Memory B cell (primary cell): ENCODE measurements around the gene CYB561.

Source experiments
- ATAC-seq: fragments of 150-1000 bp; cut with Tn5 transposase; 2 replicates; pipeline ENCODE4 v1.10.0; 2021; ENCODE audit warnings: low read depth, mild to moderate bottlenecking, moderate library complexity
- DNase-seq, 2 donors: peaks; one replicate each; pipeline ENCODE4 v3.0.0; 2022; ENCODE audit warnings: low spot score in 2 of 2
- H3K27ac Mint-ChIP-seq: one replicate; pipeline ENCODE4 v1.8.0; 2022; ENCODE audit warnings: mild to moderate bottlenecking, moderate library complexity, mixed read lengths
- H3K27me3 Mint-ChIP-seq: one replicate; pipeline ENCODE4 v1.8.0; 2022; ENCODE audit warnings: mixed read lengths
- H3K36me3 Mint-ChIP-seq: one replicate; pipeline ENCODE4 v1.8.0; 2022; ENCODE audit warnings: mild to moderate bottlenecking, mixed read lengths
- H3K4me1 Mint-ChIP-seq: one replicate; pipeline ENCODE4 v1.8.0; 2022; ENCODE audit warnings: mixed read lengths
- H3K4me3 Mint-ChIP-seq: one replicate; pipeline ENCODE4 v1.8.0; 2022; ENCODE audit warnings: mild to moderate bottlenecking, moderate library complexity, mixed read lengths
- H3K9me3 Mint-ChIP-seq: one replicate; pipeline ENCODE4 v1.8.0; 2022; ENCODE audit warnings: mixed read lengths

Gene CYB561

GRCh38 chr17:63439687-63440086 is 6.4 kb downstream of the CYB561 start:
- H3K27me3 Mint-ChIP-seq: no peaks in the 10 kb centered on the region
- DNase-seq: no peak
- ATAC-seq: no peak
- H3K4me1 Mint-ChIP-seq: peaks cover 10% of the 10 kb centered on the region
- no peaks in the 10 kb centered on the region for H3K9me3 Mint-ChIP-seq
- no peaks in the 10 kb centered on the region for H3K36me3 Mint-ChIP-seq
- H3K27ac Mint-ChIP-seq: peak overlapping the region; percentile 73
- H3K4me3 Mint-ChIP-seq: peak overlapping the region; percentile 33

DNA sequence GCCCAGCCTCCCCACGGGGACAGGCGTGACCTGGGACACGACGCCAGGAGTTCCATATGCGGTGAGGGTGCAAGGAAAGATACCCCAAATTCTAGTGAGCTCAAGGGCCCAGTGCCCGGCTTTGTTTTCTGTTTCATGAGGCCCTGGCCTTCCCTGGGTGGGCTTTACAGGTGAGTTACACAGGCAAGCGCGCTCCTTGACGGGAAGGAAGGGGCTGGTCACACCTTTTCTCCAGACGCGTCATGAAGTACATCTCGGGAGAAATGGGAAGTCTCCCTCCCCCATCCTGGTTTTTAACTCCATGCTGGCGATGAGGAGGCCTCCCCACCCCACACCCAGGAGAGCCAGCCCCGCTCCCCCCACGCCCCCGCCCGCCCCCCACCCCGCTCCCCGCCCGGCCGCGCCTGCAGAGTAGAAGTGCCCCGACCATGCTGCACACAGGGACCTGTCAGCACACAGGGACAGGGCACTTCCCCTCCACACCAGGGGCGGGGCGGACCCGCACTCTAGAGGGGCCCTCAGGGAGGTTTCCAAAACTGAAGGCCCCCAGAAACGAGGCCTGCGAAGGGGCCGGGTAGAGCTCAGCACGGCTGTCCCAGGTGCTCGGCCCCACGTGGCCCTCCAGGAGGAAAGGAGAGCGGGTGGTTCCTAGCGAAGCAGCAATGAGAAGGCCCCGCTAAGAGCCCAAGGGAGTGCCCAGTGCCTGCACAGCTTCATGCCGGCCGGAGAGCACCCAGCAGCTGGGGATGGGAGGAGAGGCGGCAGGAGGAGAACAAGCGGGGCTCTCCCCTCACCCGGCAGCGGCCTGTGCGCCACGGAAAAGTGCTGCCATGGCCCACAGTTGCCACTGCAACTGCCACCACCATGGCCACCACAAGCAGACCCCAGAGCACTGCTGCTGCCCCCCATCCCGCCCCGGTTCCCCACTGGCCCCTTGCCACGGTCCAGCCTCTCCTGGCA is 7.7 kb downstream of the CYB561 start:
- no peaks in the 10 kb centered on the region for H3K36me3 Mint-ChIP-seq
- H3K9me3 Mint-ChIP-seq: no peaks in the 10 kb centered on the region
- ATAC-seq (no peak), DNase-seq (no peak)
- no peak overlapping the region for H3K4me3 Mint-ChIP-seq
- peaks cover 10% of the 10 kb centered on the region for H3K4me1 Mint-ChIP-seq
- peaks cover 1% of the 10 kb centered on the region for H3K27me3 Mint-ChIP-seq
- H3K27ac Mint-ChIP-seq: no peak overlapping the region

- H3K9me3 Mint-ChIP-seq: no peaks in the 10 kb centered on the region
- H3K36me3 Mint-ChIP-seq: no peaks in the 10 kb centered on the region
- peaks cover 1% of the 10 kb centered on the region for H3K27me3 Mint-ChIP-seq
- no peak overlapping the region for H3K27ac Mint-ChIP-seq
- DNase-seq (no peak), ATAC-seq (no peak)
- H3K4me1 Mint-ChIP-seq: peaks cover 10% of the 10 kb centered on the region
- H3K4me3 Mint-ChIP-seq: no peak overlapping the region
Measured at GRCh38 chr17:63437287-63438091, 8.6 kb downstream of the CYB561 start.

- Mint-ChIP-seq H3K36me3 (no peaks in the 10 kb centered on the region), H3K9me3 (no peaks in the 10 kb centered on the region), H3K27ac (no peak overlapping the region), H3K27me3 (peaks cover 1% of the 10 kb centered on the region), H3K4me1 (peaks cover 10% of the 10 kb centered on the region), H3K4me3 (no peak overlapping the region)
- ATAC-seq: no peak
- DNase-seq: no peak
Measured at GRCh38 chr17:63436523-63437110, 9.5 kb downstream of the CYB561 start.

DNA sequence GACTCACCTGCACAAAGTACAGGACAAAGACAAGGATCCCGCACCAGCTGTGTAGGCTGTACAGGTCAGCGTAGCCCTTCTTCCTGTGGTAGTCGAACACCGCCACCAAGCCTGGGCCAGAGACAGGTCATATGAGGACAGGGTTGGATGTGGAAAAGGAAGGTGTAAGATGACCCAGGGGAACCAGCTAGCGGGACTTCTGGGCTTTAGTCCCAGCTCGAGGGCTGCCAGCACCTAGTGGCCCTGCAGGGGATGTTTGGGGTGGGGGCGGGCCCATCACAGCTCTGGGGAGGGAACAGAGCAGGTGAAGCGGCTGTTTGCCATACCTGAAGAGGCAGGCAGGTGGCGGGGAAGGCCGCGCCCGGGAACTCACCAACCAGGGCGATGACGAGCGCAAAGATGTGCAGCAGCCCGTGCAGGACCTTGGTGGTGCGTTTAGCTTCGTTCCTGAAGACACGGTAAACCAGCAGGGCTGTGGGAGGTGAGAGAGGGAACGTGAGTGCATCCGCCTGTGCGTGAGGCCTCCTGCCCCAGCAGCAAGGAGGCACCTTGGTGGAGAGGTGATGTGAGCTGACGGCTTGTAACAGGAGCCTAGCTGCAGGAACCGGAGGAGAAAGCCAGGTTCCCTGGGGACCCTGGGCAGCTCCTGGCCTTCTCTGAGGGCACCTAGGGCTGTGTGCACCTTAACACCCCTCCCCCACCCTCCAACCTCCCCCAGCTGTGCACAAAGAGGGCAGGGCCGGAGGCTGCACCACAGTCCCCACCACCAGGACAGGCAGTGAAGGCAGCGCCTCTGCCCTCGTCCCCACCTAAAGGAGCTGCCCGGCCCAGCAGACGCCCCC is 10.2 kb downstream of the CYB561 start:
- Mint-ChIP-seq H3K9me3 (no peaks in the 10 kb centered on the region), H3K27me3 (peaks cover 1% of the 10 kb centered on the region), H3K4me3 (peak overlapping the region; percentile 18), H3K36me3 (no peaks in the 10 kb centered on the region), H3K27ac (no peak overlapping the region), H3K4me1 (peaks cover 10% of the 10 kb centered on the region)
- ATAC-seq (peak; percentile 92), DNase-seq (peak in 1 of 2 donors; percentile 55)

DNA sequence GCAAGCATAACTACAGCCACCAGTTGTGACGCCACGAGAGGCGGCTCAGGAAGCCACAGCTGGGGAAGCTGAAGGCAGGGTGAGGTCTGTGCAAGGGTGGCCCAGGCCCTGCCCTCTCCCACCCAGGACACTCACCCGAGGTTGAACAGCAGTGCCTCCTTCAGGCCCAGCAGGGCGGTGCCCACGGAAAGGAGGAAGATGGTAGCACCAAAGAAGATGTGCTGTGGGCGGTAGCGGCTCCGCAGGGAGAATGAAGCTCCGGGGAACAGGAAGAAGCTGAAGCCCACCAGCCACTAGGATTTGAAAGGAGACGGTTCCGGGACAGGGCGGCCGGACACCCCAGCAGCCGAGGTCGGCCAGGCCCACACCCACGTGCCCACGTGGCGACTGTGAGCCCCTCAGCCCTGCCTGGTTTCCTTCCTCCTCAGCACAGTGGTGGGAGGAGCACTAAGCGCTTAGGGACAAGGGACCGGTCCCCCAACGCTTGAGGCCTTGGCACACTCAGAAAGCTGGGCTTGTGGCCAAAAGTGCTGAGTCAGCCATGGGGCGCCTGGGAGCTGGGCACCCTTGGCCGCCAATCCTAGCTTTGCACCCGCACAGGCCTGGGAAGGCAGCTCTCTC is 11.0 kb downstream of the CYB561 start:
- peaks cover 6% of the 10 kb centered on the region for H3K4me1 Mint-ChIP-seq
- no peak overlapping the region for H3K27ac Mint-ChIP-seq
- no peak overlapping the region for H3K4me3 Mint-ChIP-seq
- peak; percentile 15 for ATAC-seq
- no peak for DNase-seq
- peaks cover 1% of the 10 kb centered on the region for H3K27me3 Mint-ChIP-seq
- no peaks in the 10 kb centered on the region for H3K36me3 Mint-ChIP-seq
- H3K9me3 Mint-ChIP-seq: no peaks in the 10 kb centered on the region

DNA sequence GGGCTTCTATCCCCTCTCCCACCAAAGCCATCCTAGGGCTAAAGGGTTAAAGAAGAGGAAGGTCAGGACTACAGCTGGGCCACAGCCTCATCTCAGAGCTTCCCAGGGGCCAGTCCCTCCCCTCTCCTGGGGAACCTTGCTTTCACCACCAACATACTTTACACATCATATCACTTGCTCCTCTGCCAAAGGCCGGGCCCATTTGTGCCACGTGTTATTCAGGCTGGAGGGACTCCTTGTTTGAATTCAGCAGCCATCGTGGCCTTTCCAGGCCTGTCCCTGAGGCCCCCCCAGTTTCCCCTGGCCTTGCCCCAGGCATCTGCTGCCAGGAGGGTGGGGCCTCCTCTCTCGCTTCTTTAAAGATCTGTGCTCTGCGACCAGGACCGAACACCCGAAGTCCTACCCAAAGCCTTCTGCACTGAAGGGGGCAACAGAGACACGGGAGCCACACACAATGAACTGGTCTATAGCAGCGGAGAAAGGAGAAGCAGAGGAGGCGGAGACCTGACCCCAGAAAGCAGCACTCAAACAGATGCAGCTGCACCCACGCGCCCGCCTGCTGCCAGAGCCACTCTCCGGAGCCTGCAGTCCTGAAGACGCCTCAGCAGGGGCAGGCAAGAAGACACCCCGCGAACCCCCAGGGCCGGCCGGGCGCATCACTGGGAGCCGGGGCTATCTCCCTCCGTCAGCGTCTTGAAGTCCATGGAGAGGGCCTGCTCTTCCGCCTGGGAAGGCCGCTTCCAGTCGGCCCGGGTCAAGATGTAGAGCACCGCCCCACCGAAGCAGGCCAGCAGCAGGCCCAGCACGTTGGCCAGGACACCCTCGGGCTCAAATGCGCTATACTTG is 12.1 kb downstream of the CYB561 start:
- H3K36me3 Mint-ChIP-seq: no peaks in the 10 kb centered on the region
- H3K4me3 Mint-ChIP-seq: no peak overlapping the region
- no peak overlapping the region for H3K27ac Mint-ChIP-seq
- ATAC-seq (no peak), DNase-seq (no peak)
- H3K4me1 Mint-ChIP-seq: no peaks in the 10 kb centered on the region
- H3K9me3 Mint-ChIP-seq: no peaks in the 10 kb centered on the region
- H3K27me3 Mint-ChIP-seq: peaks cover 1% of the 10 kb centered on the region

DNA sequence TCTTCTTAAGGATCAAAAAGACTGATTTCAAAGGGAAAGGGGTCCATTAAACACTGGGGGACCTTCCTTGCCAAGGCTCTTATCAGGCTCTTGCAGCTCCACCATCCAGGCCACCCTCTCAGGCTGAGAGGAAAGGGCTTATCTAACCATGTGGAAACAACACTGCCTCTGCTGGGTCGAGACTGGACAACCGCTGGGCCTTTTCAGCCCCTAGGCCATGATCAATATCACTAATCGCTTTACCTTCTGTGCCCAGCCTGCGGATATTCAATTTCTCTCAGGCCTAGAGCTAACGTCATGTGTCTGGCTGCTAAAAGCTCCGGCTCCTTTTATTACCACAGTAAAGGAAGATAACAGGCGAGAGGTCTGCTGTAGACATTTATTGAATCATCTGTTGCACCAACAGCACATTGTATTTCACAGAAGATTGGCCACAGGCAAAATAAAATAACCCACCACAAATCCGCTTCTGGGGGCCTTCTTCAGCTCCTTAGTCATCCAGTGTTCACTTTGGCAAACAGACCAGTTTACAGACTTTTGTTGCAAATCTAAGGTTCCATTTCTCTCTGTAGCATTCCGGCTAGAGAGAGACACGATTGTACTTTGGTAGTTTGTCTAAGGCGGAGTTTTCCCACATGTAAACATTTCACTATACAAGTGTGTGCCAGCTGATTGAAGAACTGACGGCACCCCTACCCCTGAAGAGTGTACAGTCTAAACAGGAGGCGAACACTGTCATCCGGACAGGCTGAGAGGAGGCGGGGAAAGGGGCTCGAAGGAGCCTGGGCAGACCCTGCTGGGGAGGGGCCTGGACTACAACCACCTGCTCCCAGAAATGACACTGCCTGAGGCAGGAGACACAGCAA is 13.9 kb downstream of the CYB561 start:
- ATAC-seq: no peak
- peaks cover 1% of the 10 kb centered on the region for H3K27me3 Mint-ChIP-seq
- no peaks in the 10 kb centered on the region for H3K36me3 Mint-ChIP-seq
- no peaks in the 10 kb centered on the region for H3K9me3 Mint-ChIP-seq
- H3K27ac Mint-ChIP-seq: no peak overlapping the region
- DNase-seq: no peak
- H3K4me3 Mint-ChIP-seq: no peak overlapping the region
- H3K4me1 Mint-ChIP-seq: peaks cover 2% of the 10 kb centered on the region

DNA sequence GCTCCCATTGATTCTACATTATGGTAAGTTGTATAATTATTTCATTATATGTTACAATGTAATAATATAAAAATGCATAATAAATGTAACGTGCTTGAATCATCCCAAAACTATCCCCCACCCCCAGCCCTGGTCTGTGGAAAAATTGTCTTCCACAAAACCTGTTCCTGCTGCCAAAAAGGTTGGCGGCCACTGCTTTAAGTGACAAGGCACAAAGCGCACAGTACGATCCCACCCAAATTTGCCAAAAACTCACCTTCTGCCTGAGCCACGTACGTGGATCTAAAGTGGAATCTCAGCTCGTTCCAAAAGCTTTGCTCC is 14.5 kb downstream of the CYB561 start:
- no peaks in the 10 kb centered on the region for H3K36me3 Mint-ChIP-seq
- no peak overlapping the region for H3K4me3 Mint-ChIP-seq
- H3K27me3 Mint-ChIP-seq: peaks cover 1% of the 10 kb centered on the region
- no peaks in the 10 kb centered on the region for H3K9me3 Mint-ChIP-seq
- ATAC-seq: no peak
- DNase-seq: no peak
- no peak overlapping the region for H3K27ac Mint-ChIP-seq
- H3K4me1 Mint-ChIP-seq: peaks cover 6% of the 10 kb centered on the region

GRCh38 chr17:63430223-63430622 is 15.9 kb downstream of the CYB561 start:
- Mint-ChIP-seq H3K9me3 (no peaks in the 10 kb centered on the region), H3K4me3 (no peak overlapping the region), H3K36me3 (no peaks in the 10 kb centered on the region), H3K27ac (no peak overlapping the region), H3K4me1 (peaks cover 9% of the 10 kb centered on the region), H3K27me3 (peaks cover 1% of the 10 kb centered on the region)
- DNase-seq (no peak), ATAC-seq (no peak)

DNA sequence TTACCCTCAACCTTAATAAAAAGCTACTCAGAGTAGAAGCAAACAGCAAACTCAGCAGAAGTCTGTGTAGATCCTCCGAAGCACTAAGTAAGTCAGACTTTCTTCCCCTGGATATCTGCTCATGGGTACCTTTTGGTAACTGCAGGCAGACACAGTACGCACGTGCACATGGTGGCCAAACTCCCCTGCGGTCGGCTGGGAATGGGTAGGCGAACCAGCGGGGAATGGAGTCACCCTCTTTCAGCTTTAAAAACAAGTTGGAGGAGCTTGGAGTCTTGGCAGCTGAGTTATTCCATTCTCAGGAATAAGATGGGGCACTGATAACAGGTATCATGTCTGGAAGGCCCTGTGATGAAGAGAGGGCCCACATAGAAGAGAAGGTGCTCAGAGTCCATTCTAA is 16.3 kb downstream of the CYB561 start:
- no peak for ATAC-seq
- no peak for DNase-seq
- no peak overlapping the region for H3K4me3 Mint-ChIP-seq
- H3K27ac Mint-ChIP-seq: no peak overlapping the region
- H3K9me3 Mint-ChIP-seq: no peaks in the 10 kb centered on the region
- peaks cover 9% of the 10 kb centered on the region for H3K4me1 Mint-ChIP-seq
- no peaks in the 10 kb centered on the region for H3K36me3 Mint-ChIP-seq
- H3K27me3 Mint-ChIP-seq: peaks cover 1% of the 10 kb centered on the region

GRCh38 chr17:63426917-63427308 is 19.2 kb downstream of the CYB561 start:
- H3K27ac Mint-ChIP-seq: no peak overlapping the region
- peak; percentile 48 for ATAC-seq
- peaks cover 9% of the 10 kb centered on the region for H3K4me1 Mint-ChIP-seq
- H3K36me3 Mint-ChIP-seq: no peaks in the 10 kb centered on the region
- H3K27me3 Mint-ChIP-seq: no peaks in the 10 kb centered on the region
- no peak overlapping the region for H3K4me3 Mint-ChIP-seq
- DNase-seq: no peak
- no peaks in the 10 kb centered on the region for H3K9me3 Mint-ChIP-seq
